ENCODE data around the gene CBX2. TPM values are rescaled to one million over a fixed set of nuclear protein-coding genes. Genes with fewer than 3 reads are reported as not detected.
"Not testable (repeated sequence)": the region's sequence is repeated elsewhere in the genome, so short reads cannot be mapped to it uniquely, and the experiment has no call there.

Gene CBX2
- total RNA-seq, 1 donor, result 0.63 TPM

GRCh38 chr17:79771276-79771675 lies 6.7 kb upstream of the CBX2 start:
- TF ChIP-seq, protein P1, sequence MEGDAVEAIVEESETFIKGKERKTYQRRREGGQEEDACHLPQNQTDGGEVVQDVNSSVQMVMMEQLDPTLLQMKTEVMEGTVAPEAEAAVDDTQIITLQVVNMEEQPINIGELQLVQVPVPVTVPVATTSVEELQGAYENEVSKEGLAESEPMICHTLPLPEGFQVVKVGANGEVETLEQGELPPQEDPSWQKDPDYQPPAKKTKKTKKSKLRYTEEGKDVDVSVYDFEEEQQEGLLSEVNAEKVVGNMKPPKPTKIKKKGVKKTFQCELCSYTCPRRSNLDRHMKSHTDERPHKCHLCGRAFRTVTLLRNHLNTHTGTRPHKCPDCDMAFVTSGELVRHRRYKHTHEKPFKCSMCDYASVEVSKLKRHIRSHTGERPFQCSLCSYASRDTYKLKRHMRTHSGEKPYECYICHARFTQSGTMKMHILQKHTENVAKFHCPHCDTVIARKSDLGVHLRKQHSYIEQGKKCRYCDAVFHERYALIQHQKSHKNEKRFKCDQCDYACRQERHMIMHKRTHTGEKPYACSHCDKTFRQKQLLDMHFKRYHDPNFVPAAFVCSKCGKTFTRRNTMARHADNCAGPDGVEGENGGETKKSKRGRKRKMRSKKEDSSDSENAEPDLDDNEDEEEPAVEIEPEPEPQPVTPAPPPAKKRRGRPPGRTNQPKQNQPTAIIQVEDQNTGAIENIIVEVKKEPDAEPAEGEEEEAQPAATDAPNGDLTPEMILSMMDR (IDR thresholded peaks at IDR 0.05; ENCODE audit: insufficient read depth, low read length), result no peak
- no peak overlapping the region for H3K4me3 ChIP-seq (ENCODE audit: low read depth, low read length)
- no peak for DNase-seq (ENCODE audit: low read depth)

DNA sequence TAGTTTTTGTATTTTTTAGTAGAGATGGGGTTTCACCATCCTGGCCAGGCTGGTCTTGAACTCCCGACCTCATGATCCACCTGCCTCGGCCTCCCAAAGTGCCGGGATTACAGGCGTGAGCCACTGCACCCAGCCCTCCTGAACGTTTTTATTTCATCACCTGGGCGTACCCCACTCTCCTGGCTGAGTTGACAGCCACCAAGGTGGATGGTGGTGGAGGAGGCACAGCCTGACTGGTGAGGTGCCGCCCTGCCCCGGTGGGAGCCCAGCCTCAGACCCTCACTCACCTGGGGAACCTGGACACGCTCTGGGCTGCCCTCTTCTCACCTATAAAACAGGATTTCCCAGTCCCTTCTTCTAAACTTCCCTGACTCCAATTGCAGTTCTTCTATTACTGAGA lies 5.2 kb upstream of the CBX2 start:
- not testable (repeated sequence) for DNase-seq (ENCODE audit: low read depth); H3K4me3 ChIP-seq (ENCODE audit: low read depth, low read length)

GRCh38 chr17:79774561-79774975 lies 3.4 kb upstream of the CBX2 start:
- no peak for DNase-seq (ENCODE audit: low read depth)
- no peak overlapping the region for H3K4me3 ChIP-seq (ENCODE audit: low read depth, low read length)

DNA sequence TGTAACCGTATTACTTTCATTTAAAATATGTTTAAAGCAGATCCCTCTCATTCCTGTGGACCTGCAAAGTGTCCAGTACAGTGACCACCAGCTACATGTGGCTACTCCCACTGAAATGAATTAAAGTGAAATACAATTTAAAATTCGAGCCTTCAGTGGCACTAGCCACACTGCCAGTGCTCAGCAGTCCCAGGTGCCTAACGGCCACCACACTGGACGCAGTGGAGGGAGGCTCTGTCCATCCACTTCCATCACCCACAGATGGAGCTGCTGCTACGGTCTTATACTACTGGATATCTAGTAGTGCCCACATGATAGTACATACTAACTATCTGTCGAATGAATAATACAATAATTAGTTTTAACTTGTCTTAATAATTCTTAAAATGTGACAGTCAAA lies 2.3 kb upstream of the CBX2 start:
- no peak for DNase-seq (ENCODE audit: low read depth)
- TF ChIP-seq, protein P1 (IDR thresholded peaks at IDR 0.05; ENCODE audit: insufficient read depth, low read length), result no peak
- no peak overlapping the region for H3K4me3 ChIP-seq (ENCODE audit: low read depth, low read length)

More at GRCh38 chr17:79774561-79774975, 3.4 kb upstream of the CBX2 start:
- TF ChIP-seq, protein P1 (IDR thresholded peaks at IDR 0.05; ENCODE audit: insufficient read depth, low read length), result no peak

DNA sequence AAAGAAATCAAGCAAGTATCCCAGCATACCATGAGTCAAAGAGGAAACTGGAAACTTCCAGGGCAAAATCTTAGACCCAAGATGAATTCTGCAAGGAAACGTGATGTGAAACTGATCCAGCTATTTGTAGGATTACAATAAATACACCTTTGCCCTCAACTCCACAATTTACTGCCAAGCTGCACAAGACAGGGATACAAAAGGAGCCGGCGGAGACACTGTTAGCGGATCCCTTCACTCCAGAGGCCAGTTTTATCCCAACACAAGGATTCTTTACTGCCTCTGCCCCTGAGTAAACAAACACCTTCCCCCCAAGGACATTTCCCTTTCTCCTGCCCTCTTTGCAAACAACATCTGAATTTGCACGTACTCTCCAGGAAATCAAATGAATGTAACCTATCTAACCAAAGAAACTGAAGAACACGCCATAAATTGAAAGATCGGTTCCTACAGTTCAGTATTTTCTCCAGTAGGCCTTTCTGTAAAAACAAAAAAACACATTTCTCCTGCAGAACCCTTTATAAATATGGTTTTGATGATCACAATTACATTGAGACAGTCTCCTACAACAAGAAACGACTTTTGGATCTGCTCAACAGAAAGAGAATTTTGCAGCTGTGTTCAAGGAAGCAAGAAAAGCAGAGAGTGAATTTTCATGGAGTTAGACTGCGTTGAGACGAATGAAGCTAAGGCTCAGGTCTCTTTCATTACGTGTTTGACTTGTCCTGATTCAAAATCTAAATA lies 1.4 kb upstream of the CBX2 start:
- H3K4me3 ChIP-seq (ENCODE audit: low read depth, low read length), result no peak overlapping the region
- DNase-seq (ENCODE audit: low read depth), result no peak
- TF ChIP-seq, protein P1 (IDR thresholded peaks at IDR 0.05; ENCODE audit: insufficient read depth, low read length), result no peak

DNA sequence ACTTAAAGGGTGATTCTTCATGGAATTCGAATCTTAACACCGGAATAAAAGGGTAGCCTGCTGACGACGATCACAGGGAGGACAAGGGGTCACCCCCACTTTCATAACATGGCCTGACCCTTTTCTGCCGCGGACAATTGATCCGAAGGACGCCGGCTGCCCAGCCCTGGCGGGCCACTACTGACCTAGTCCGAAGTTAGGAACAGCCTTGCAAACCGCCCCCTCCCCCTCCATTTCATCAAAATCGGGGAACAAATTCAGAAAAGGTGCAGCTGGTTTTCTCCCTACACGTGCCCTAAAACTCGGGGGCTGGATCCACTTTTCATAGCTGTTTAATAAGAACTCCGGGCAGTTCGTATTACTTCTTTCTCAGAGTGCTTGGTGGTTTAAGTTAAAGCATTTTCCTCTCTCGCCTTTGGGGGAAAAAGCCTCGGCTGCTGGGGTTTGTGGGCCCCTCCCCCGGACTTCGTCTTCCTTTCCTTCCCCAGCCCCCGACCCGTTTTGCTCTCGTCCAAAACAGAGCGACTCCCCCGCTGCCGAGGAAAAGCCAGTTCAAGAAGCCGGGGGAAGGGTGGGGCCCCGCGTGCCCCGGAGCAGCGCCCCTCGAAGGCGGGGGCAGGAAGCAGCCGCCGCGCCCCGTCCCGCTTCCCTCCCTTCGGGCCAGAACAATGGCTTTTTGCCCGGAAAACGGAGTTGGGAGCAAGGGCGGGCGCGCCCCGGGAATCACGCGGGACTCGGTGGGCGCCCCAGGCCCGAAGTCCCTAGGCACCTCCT lies 641 bp upstream of the CBX2 start:
- DNase-seq (ENCODE audit: low read depth), result peak; percentile 55
- TF ChIP-seq, protein P1 (IDR thresholded peaks at IDR 0.05; ENCODE audit: insufficient read depth, low read length), result no peak
- peak overlapping the region; percentile 60 for H3K4me3 ChIP-seq (ENCODE audit: low read depth, low read length)

DNA sequence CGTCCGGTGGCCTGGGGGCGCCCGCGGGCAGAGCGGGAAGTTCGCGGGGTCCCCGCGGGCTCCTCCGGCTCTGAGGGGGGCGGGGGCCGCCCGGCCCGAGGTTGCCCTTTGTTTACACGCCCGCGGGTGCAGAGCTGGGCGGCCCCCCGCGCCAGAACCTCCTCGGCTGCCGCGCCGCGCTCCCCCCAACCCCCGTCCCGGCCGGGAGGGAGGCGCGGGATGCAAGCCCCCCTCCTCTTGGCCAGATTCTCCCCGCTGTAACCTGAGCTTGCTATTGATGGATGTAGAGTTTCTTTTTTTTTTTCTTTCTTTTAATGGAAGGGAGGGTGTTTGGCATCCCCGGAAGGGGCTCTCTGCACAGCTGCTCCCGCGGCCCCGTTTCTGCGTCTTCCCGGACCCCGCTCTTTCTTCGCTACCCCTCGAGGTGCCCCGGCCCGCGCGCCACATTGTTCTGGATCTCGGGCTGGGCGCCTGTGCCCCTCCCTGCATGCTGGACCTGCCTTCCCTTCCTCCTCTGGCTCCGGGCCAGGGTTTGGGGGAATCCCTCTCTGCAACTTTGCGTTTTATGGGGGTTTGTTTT lies 646 bp downstream of the CBX2 start:
- DNase-seq (ENCODE audit: low read depth), result no peak
- H3K4me3 ChIP-seq (ENCODE audit: low read depth, low read length), result peak overlapping the region; percentile 70
- TF ChIP-seq, protein P1 (IDR thresholded peaks at IDR 0.05; ENCODE audit: insufficient read depth, low read length), result no peak
